H4 (cell line): Measurements from ENCODE around the gene C16orf89. TPM values are rescaled to one million over a fixed set of nuclear protein-coding genes. Genes with fewer than 3 reads are reported as not detected.
A peak's percentile ranks its signal among the peaks of the same experiment; 100 is the strongest.
"Not testable (repeated sequence)": the region's sequence is repeated elsewhere in the genome, so short reads cannot be mapped to it uniquely, and the experiment has no call there.

Experiments used
- DNase-seq: peaks from one replicate; pipeline ENCODE4 v3.0.0-alpha.2; 2015; ENCODE audit warnings: low spot score
- total RNA-seq: library from RNA; depleted of rRNA; stranded (reverse); fragments of >200 nt; shearing (Covaris generic); gene quantifications from 2 replicates; pipeline ENCODE4 v1.2.3, GENCODE V29; 2014

C16orf89 gene
- total RNA-seq, 1 experiment from 2014 or later: 3.6 TPM

DNA sequence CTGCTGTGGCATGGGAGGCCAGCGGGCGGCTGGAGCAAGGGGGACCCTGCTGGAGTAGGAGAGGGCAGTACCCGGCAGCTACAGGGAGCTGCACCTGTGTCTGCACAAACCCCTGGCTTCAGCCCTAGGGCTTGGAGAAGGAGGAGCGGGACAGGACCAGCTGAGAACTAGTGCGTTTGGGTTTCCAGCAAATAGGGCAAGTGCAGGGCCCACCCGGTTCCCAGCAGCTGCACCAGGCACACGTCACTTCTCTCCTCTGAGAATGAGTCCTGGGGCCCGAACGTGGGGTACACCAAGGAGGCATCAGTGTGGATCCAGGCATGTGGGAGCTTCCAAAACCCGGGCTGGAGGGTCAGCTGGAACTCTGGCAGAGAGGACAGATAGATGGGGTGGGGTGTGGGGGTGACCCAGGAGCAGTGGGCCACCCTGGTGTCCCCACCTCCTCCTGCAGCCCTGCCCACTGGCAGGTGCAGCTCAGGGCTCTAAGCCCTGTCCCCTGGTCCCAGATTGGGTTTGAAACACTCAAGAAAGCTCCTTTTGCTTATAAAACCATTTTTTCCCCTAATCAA lies 5.6 kb downstream of the C16orf89 start:
- no peak for DNase-seq

DNA sequence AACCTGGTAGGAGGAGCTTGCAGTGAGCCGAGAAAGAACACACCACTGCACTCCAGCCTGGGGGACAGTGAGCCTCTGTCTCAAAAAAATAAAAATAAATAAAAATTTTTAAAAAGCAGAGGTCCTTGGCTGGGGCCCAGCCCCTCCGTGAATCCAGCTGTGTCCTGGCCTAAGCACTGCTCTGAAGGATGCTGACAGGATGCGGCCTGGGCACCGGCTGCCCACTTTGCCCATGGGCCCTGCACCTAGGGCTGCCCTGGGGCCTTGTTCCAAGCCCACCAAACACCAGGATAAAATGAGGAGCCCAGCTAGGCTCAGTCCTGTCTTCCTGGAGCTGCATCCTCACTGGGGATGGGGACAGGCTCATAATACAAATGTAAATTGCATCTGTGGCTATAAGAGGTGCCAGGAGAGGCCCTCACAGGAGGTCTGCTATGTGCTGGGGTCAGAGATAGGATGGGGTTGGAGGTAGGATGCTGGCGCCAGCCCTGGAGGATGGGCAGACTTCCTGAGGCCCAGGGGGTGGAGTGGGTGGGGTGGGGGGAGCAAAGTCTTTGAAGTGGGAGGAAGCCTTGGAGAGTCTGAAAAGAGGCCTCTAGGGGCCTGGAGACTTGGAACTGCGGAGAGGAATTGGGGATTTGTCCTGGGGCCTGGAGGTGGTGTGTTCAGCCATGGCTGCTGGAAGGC lies 6.2 kb downstream of the C16orf89 start:
- DNase-seq: no peak

DNA sequence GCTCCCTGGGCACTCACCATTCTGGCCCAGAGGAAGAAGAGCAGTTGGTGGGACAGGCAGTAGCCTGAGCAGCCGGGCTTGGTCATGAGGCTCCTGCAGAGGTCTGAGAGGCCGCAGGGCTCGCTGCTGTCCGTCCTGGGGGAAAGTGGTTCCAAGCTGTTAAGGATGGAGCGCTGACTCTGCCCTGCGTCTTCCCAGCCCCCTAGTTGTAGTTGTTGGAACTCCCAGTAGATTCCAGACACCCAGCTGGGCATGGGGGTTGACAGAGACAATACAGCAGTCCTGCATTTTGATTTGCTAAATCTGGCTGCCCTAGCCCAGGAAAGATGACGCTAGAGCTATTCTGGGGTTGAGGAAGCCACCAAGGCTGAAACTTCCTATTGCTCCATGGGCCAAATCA lies 7.3 kb downstream of the C16orf89 start:
- no peak for DNase-seq

DNA sequence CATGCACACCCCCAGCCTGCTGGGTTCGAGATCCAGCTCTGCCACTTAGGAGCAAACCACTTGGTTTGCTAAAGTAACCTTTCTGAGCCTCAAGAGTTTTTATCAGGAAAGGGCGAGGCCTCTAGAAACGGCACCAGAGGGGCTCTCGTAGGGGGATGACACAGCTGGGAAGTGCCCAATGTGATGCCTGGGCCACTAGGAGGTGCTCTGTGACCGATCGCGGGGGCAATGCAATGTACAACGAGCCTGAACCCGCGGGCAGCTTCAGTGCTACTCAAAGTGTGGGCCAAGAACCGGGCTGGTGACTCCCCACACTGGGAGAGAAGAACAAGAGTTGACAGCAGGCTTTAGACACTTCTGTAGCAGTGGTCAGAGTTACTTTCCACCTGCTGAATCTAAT lies 9.4 kb downstream of the C16orf89 start:
- no peak for DNase-seq

DNA sequence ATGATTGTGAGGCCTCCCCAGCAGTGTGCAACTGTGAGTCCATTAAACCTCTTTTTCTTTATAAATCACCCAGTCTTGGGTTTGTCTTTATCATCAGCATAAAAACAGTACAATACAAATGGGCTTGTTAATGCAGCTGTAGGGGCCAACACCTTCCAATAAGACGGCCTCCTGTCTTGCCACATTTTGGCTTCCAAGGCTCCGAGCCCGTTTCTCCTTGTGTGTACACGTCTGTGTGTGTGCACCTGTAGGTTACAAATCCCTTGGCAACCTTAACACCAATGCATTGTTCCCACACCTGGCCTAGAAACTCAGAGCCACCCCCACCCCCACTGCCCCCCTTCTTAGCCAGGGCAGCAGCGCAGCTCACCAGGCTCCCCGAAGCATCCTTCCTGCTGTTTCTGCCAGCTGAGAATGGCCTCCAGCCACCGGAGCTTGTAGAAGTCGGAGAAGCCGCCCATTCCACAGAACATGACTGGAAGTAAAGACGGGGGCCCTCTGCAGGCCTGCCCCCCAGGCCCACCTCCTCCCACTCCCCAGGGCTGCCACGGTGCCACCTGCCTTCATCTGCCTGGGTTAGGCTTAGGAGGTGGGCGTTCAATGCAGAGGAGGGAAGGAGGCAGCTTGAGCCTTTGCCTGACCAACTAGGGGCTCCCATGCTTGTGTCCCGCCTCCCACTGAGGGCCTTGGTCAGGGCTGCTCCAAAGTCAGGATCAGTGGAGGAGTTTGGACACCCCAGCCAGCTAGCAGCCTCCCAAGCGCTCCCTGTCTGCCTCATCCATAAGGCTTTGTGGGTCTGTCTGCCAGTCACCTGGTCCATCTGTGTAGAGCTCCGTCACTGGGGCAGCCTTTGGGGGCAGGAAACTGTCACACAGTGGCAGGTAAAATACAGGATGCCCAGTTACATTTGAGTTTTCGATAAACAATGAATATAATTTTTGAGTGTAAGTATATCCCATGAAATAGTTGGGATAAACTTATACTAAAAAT lies 10.6 kb downstream of the C16orf89 start:
- DNase-seq: no peak

DNA sequence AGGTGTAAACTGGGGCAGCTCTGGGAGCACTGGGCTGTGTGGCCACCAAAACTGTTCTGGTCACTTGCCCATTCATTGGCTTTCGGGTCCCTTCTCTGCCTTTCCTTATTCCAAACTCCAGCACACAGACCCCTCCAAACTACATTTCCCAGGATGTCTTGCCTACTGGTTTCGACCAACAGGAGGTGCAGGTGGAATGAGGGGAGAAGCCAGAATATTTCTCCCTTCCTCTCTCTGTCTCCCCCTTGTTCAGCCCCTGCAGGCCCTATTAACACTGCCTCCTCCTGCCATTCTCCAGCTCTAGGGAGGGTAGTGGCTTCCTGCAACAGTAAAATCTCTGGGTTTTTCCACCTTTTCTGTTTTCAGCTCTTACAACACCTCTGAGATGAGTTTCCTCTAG lies 18.8 kb downstream of the C16orf89 start:
- DNase-seq: no peak

DNA sequence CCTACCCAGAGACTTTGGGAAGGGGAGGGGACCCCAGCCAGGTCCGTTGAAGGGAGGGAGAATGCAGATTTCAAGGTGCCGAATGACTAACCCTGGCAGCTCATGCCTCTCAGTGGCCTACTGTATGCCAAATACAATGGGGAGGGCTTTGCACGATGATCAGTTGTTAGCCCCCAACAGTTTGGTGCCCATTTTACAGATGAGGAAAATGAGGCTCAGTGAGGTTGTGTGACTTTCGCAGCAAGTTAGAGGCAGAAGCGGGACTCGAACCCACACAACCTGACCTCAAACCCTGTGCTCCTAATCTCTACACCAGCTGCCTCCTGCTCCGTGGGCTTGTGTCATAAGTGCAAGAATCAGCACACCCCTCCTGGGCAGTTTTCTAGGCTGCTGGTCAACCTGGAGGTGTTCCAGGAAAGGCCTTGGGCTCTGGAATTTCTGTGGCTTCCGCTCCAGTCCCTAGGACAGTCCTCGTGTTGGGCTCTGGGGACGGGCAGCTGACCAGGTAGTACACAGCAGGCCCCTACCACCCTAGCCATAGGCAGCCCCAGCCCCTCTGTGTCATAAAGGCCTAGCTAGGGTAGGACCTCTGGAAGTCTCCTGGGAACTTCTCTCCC lies 20.1 kb downstream of the C16orf89 start:
- no peak for DNase-seq

DNA sequence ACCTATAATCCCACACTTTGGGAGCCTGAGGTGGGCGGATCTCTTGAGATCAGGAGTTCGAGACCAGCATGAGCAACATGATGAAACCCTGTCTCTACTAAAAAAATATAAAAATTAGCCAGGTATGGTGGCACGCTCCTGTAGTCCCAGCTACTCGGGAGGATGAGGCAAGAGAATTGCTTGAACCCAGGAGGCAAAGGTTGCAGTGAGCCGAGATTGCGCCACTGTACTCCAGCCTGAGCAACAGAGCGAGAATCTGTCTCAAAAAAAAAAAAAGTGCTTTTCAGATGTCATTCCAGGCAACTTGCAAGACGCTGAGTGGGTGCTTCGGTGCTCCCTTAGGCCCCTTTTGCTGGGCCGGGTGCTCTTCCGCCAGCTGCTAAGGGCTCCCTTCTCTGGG lies 21.2 kb downstream of the C16orf89 start:
- DNase-seq: not testable (repeated sequence)

DNA sequence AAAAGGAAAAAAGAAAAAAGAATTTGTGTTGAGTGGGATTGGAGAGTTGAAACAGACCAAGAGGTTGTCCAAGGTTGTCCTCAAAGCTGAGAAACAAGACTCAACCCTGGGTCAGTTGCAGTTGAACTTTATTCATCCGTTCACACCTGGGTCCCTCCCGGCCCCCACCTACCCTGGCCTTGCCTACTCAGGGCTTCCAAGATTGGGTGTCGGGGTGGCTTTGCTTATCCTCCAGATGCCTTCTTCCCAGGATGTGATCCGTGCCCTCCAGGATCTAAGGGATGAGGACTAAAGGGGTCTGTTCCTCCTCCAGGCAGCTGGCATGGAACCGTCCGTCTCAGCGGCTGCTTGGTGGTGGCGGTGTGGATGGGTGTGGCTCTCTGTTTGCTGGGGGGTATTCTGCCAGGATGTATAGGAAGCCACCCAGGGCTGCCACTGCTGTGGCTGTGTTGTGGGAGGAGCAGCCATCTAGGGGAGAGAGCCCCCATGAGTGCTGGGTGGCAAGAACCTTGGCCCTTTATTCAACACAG lies 21.7 kb downstream of the C16orf89 start:
- no peak for DNase-seq

DNA sequence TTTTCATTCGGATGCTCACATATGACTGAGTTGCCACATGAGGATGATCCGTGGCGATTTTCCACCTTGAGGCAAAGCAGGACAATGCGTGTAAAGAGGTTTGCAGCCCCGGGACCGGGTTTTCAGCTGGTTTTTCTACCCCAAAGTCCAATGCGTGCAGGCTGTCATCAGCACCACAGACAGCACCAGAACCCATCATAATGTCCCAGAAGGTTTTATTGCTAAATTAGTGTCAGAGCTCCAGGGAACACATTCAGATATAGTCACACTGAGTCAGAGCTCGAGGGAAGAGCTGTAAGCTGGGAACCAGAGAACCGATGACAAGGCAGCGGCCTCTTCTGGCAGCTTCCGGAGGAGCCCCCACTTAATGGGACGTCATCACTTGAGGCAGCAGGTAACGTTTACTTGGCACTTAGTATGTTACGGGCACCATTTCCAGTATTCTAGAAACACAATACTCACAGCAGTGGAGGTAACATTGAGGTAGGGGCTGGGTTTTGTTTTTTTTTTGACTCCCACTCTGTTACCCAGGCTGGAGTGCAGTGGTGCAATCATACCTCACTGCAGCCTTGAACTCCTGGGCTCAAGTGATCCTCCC lies 23.1 kb downstream of the C16orf89 start:
- no peak for DNase-seq

DNA sequence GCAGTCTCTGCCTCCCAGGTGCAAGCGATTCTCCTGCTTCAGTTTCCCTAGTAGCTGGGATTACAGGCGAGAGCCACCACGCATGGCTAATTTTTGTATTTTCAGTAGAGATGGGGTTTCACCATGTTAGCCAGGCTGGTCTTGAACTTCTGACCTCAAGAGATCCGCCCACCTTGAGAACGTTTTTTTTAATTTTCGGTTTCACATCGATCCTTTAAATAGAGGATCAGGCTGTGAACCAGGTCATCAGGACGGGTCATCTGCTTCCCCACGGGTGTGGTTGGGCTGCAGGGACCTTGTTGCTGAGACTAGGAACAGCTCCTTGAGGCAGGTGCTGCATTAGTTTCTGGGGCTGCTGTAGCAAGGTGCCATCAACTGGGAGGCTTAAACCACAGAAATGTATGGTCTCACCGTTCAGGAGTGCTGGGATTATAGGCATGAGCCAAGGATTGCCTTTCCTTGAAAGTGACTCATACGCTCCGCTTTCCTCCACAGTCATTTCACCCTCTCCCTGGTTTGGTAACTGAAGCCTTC lies 24.1 kb downstream of the C16orf89 start:
- DNase-seq: peak; percentile 87

DNA sequence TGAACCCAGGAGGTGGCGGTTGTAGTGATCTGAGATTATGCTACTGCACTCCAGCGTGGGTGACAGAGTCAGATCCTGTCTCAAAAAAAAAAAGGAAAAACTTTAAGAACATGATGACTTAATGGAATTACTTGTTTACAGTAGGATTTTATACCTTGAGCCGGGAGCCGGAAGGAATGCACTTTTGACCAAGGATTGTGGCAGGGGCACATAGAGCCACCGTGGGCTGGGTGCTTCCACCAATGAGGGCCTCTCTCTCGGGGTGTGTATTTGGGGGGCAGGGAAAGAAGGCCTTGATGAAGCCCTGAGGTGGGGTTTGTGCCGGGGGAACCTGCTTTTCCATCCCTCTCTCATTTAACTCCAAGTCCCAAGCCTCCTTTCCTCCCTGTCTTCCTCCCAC lies 25.3 kb downstream of the C16orf89 start:
- DNase-seq: peak; percentile 52

DNA sequence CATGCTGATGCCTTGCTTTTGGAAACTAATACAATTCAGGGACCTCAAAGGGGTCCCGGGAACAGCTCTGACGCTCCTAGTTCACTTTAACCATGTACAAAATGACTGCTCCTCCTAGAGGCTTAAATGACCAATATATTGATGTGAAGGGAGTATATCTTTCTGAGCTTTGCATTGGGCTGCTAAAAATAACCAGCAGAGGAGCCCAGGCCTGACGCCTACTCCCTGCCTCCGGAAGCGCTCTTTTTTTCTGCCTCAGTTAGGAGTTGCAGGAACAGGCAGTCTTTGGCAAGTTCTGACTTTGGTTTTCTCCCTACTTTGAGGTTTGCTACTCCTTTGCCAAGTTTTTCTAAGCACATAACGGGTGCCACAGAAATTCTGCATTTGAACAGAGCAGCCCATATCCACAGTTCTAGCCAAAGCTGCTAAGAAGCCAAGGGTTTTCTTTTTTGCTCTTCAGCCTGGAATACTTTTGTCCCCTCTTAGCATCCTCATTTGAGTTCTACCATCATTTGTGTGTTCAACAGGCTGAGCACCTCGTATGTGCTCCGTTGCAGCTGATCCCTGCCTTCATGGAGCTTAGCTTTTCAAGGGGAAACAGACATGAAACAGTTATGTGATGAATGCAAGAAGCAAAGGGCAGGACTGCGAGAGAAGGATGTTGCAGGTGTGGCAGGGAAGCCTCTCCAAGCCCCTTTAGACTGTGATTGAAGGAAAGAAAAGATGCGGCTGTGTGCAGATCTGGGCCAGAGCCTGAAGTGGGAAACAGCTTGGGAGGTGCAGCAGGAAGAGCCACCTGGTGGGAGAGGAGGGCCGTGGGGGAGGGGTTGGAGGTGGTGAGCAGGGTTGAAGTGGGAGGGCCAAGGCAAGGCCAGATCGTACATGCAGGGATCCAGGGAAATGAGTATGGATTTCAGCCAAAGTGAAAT lies 29.3 kb downstream of the C16orf89 start:
- no peak for DNase-seq

DNA sequence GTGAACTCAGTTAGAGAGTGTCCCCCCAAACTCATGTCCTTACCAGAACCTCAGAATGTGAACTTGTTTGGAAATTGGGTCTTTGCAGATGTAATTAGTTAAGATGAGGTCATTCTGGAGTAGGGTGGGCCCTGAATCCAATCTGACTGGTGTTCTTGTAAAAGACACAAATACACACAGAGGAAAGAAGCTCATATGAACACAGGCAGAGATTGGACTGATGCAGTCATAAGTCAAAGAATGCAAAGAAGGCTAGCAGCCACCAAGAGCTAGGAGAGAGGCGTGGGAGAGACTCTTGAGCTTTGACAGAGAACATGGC lies 29.9 kb downstream of the C16orf89 start:
- DNase-seq: no peak

DNA sequence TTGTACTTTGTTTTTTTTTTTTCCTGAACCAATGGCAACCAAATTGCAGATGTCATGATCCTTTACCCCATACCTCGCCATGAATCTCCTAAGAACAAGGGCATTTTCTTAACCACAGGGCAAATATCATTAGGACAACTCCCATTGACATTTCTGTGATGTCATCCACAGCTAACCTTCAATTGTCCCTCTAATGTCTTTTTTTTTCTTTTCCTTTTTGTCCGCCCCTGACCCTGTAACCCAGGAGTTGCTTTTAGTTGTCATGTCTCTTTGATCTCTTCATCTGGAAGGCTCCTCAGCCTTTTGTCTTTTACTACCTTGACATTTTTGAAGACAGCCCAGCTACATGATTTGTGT lies 31.6 kb downstream of the C16orf89 start:
- no peak for DNase-seq

DNA sequence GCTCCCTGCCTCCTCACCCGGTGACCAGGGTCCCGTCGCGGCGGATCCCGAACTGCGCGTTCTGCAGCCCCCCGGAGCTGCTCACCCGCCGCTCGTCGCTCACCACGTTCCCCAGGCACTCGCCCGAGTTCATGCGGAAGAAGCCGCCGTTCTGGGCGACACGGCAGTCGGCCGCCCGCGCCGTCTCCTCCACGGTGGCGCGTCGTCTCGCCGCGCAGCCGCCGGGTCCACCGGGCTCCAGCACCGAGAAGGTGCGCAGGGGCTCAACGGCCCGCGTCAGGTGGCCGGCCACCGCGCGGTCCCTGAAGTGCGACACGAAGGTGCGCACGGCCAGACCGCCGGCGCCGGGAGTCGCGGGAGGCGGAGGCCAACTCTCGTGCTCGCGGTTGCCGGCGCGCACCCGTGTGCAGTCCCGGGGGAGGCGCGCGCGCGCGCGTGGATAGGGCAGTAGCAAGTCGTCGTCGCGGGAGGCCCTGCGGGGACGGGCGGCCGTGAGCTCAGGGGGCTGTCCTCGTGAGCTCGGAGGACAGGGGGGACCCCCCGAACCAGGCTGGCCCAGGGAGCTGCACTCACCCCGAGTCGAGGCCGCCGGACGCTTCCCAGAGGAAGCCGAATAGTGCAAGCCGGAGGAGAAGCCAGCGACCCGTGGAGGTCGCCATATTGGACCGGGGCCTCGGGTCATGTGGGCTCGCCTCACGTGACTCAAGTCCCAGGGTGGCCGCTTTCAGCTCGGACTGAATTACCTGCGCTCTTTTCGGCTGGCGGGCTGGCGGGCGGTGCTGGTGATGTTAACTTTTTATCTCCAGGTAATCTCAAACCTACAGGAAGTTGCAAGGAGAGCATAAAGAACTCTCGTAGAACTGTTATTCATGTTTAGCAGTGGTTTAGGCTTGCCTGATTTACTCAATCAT lies 32.2 kb downstream of the C16orf89 start, which contains the start of gene NAGPA:
TSS of gene NAGPA (minus strand) at position 680 of the 911 bp plus-strand sequence. CDS start at position 659, 21 bp downstream.
- peak; percentile 67 for DNase-seq

DNA sequence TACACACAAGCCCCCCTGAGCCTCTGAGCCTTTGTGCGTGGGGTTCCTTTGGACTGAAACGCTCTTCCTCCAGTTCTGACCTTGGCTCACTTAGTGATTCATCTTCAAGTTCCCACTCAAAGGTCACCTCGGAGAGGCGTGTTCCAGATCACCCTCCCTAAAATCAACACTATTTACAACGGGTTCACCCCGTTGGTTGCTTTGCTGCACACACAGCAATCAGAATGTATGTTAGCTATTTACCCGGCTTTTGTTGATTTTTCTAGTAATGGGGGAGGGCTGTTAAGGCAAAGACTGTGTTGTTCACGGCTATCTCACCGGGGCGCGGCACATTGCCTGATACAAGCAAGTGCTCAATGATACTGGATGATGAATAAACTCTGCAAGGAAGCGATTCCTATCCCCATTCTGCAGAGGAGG lies 33.0 kb downstream of the C16orf89 start:
- DNase-seq: no peak

DNA sequence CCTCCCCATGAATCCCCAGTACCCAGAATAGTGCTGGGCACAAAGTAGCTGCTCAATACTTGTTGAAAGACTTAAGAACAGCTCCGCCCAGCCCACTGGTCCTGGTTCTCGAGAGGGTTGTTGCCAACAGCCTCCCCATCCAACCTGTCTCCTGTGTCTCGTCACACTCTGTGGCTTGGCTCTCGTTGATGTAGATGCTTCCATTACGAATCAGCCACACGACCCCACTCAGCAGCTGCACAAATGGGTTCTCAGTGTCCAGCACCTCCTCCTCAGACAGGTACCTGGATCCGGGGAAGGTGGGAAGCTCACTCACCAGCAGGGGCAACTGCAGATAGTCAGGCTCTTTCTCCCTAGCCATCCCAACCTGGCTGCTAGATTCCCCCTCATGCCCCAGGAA lies 34.2 kb downstream of the C16orf89 start:
- no peak for DNase-seq

DNA sequence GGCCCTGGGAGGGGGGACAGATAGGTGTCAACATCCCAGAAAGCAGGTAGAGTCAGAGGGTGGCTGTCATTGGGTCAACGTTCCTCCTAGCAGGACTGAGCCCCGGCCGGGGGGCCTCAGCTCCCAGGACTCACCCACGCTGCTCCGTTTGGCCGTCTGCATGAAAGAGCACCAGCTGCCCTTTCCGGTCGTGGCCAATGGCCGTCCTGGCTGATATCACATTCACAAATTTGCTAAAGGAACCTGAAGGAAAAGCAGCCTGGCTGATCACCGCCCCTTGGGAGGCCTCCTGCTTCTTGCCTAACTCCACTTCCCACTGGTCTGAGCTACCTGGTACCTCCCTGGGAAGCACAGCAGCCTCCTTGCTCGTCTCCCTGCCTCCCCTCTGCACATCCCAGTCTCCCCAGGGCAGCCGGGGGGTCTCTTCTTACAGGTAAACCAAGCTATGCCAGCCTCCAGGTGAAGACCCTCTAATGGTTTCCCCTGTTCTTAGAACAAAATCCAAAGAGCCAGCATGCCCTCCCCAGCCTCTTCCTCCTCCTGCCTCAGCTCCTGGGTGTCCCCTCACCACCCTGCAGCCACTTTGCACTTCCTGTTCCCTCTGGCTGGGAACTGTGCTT lies 35.4 kb downstream of the C16orf89 start:
- no peak for DNase-seq
